Pulmonary artery endothelial cell (primary cell): ENCODE results near the gene CLK1. TPM values are rescaled to one million over a fixed set of nuclear protein-coding genes. Genes with fewer than 3 reads are reported as not detected.

Experiments used
- DNase-seq: peaks from one replicate; pipeline ENCODE4 v3.0.0-alpha.2; 2011; ENCODE audit warnings: low read depth, low spot score
- total RNA-seq: library from RNA; depleted of rRNA; stranded (reverse); fragments of >200 nt; gene quantifications from 2 replicates; pipeline ENCODE4 v1.2.3, GENCODE V29; 2014

Gene CLK1
- total RNA-seq, 1 donor from 2014 or later, result 79.0 TPM

- DNase-seq, result peak; percentile 85
These were observed 52.9 kb downstream of the CLK1 start, which contains the start of gene BZW1 for GRCh38 chr2:200811333-200812121. Gene BZW1, plus strand, starts transcription at chr2:200811910. Its CDS starts 1,308 bp downstream, at chr2:200813218.

- DNase-seq, result no peak
These were observed 53.5 kb downstream of the CLK1 start for GRCh38 chr2:200810998-200811332.

- DNase-seq, result no peak
These were observed 54.0 kb downstream of the CLK1 start for GRCh38 chr2:200810252-200810997.

GRCh38 chr2:200809506-200810251 is 54.8 kb downstream of the CLK1 start:
- DNase-seq, result no peak

Other genes with a start within 250 kb of the CLK1 start
- 747 and 842 TPM in 2 replicates for gene BZW1, start 52.7 kb downstream of the CLK1 start, total RNA-seq
- gene PPIL3, start 24.4 kb upstream of the CLK1 start, total RNA-seq, result 19.1 and 38.4 TPM in 2 replicates
- gene NIF3L1, start 24.7 kb upstream of the CLK1 start, total RNA-seq, result 14.6 and 27.0 TPM in 2 replicates
- gene ORC2, start 99.0 kb upstream of the CLK1 start, total RNA-seq, result 19.8 and 24.8 TPM in 2 replicates
- gene HYCC2, start 207.0 kb upstream of the CLK1 start, total RNA-seq, result 11.6 and 16.2 TPM in 2 replicates
- gene NDUFB3, start 207.3 kb upstream of the CLK1 start, total RNA-seq, result 89.2 and 90.5 TPM in 2 replicates